Measurements from ENCODE around the gene MACROH2A1. TPM values are rescaled to one million over a fixed set of nuclear protein-coding genes. Genes with fewer than 3 reads are reported as not detected.

Gene MACROH2A1
- total RNA-seq, 1 experiment from 2014 or later, result 83.8 TPM

GRCh38 chr5:135331612-135332011 lies 67.4 kb downstream of the MACROH2A1 start:
- ATAC-seq (no peak), DNase-seq (ENCODE audit: low spot score) (no peak)
- Mint-ChIP-seq H3K4me1 (no peaks in the 10 kb centered on the region), H3K9me3 (no peaks in the 10 kb centered on the region), H3K4me3 (no peak overlapping the region), H3K36me3 (no peaks in the 10 kb centered on the region), H3K27ac (no peak overlapping the region), H3K27me3 (ENCODE audit: low read depth) (no peaks in the 10 kb centered on the region)
- CTCF ChIA-PET, result interaction anchor here (0.7 kb wide), 1 partner anchor 138 kb away, joined by 3 read pairs; no protein-coding TSS in a partner anchor
- POLR2A ChIA-PET, result no interaction called here
- TF ChIP-seq TEAD4 (CRISPR knock-in tag; IDR thresholded peaks at IDR 0.05) (no peak), ATF1 (CRISPR knock-in tag; IDR thresholded peaks at IDR 0.05) (no peak), IRF1 (CRISPR knock-in tag; IDR thresholded peaks at IDR 0.05) (no peak), TEAD1 (CRISPR knock-in tag; IDR thresholded peaks at IDR 0.05) (no peak), IRF2 (CRISPR knock-in tag; IDR thresholded peaks at IDR 0.05; ENCODE audit: borderline replicate concordance, low read depth) (no peak), ZNF532 (CRISPR knock-in tag; IDR thresholded peaks at IDR 0.05; ENCODE audit: borderline replicate concordance) (no peak), NFATC4 (CRISPR knock-in tag; IDR thresholded peaks at IDR 0.05) (no peak), FOXP4 (CRISPR knock-in tag; IDR thresholded peaks at IDR 0.05) (no peak), FOXP1 (CRISPR knock-in tag; IDR thresholded peaks at IDR 0.05; ENCODE audit: borderline replicate concordance) (no peak), AR (CRISPR knock-in tag; IDR thresholded peaks at IDR 0.05) (no peak), TP53 (CRISPR knock-in tag; IDR thresholded peaks at IDR 0.05) (no peak), CDX4 (CRISPR knock-in tag; IDR thresholded peaks at IDR 0.05; ENCODE audit: borderline replicate concordance) (no peak), SP1 (CRISPR knock-in tag; conservative IDR thresholded peaks at IDR 0.05) (no peak), ZNF219 (CRISPR knock-in tag; IDR thresholded peaks at IDR 0.05; ENCODE audit: borderline replicate concordance) (no peak), CREB1 (CRISPR knock-in tag; IDR thresholded peaks at IDR 0.05) (no peak)
- TF ChIP-seq, protein P1, sequence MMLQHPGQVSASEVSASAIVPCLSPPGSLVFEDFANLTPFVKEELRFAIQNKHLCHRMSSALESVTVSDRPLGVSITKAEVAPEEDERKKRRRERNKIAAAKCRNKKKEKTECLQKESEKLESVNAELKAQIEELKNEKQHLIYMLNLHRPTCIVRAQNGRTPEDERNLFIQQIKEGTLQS (CRISPR knock-in tag; conservative IDR thresholded peaks at IDR 0.05), result no peak
- TF ChIP-seq, protein P2, sequence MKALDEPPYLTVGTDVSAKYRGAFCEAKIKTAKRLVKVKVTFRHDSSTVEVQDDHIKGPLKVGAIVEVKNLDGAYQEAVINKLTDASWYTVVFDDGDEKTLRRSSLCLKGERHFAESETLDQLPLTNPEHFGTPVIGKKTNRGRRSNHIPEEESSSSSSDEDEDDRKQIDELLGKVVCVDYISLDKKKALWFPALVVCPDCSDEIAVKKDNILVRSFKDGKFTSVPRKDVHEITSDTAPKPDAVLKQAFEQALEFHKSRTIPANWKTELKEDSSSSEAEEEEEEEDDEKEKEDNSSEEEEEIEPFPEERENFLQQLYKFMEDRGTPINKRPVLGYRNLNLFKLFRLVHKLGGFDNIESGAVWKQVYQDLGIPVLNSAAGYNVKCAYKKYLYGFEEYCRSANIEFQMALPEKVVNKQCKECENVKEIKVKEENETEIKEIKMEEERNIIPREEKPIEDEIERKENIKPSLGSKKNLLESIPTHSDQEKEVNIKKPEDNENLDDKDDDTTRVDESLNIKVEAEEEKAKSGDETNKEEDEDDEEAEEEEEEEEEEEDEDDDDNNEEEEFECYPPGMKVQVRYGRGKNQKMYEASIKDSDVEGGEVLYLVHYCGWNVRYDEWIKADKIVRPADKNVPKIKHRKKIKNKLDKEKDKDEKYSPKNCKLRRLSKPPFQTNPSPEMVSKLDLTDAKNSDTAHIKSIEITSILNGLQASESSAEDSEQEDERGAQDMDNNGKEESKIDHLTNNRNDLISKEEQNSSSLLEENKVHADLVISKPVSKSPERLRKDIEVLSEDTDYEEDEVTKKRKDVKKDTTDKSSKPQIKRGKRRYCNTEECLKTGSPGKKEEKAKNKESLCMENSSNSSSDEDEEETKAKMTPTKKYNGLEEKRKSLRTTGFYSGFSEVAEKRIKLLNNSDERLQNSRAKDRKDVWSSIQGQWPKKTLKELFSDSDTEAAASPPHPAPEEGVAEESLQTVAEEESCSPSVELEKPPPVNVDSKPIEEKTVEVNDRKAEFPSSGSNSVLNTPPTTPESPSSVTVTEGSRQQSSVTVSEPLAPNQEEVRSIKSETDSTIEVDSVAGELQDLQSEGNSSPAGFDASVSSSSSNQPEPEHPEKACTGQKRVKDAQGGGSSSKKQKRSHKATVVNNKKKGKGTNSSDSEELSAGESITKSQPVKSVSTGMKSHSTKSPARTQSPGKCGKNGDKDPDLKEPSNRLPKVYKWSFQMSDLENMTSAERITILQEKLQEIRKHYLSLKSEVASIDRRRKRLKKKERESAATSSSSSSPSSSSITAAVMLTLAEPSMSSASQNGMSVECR (CRISPR knock-in tag; IDR thresholded peaks at IDR 0.05; ENCODE audit: borderline replicate concordance), result no peak
